Lung (tissue), 12 donors: ENCODE measurements around the gene NKPD1. TPM values are rescaled to one million over a fixed set of nuclear protein-coding genes. Genes with fewer than 3 reads are reported as not detected.

Experiments used
- ATAC-seq: fragments of 200-7000 bp; cut with Tn5 transposase; one replicate; pipeline ENCODE4 v1.9.1; 2020; ENCODE audit warnings: moderate number of reproducible peaks; ENCODE audit not compliant: insufficient read depth, low FRiP score
- DNase-seq, 3 donors: peaks; one replicate each; pipeline ENCODE4 v3.0.0-alpha.2; 2013 to 2017
- H3K27ac ChIP-seq, 2 donors: one replicate each; pipeline ENCODE4 v1.5.1; 2013; ENCODE audit warnings: mild to moderate bottlenecking in 2 of 2, moderate library complexity in 2 of 2, control low read depth in 1 of 2, inconsistent platforms in 1 of 2, low read depth in 1 of 2, low read length in 1 of 2
- H3K27me3 ChIP-seq, 3 donors: one replicate each; pipeline ENCODE4 v1.5.1; 2013; ENCODE audit warnings: low read length in 2 of 3; ENCODE audit not compliant: control insufficient read depth in 3 of 3, insufficient read depth in 3 of 3
- H3K36me3 ChIP-seq, 4 donors: one replicate each; pipeline ENCODE4 v1.5.1; 2013; ENCODE audit warnings: low read length in 4 of 4, mild to moderate bottlenecking in 1 of 4, moderate library complexity in 1 of 4; ENCODE audit not compliant: control insufficient read depth in 4 of 4, insufficient read depth in 4 of 4
- H3K4me1 ChIP-seq, 5 donors: one replicate each; pipeline ENCODE4 v1.5.1; 2013; ENCODE audit warnings: low read length in 5 of 5, mild to moderate bottlenecking in 2 of 5, moderate library complexity in 1 of 5; ENCODE audit not compliant: control insufficient read depth in 5 of 5, insufficient read depth in 5 of 5
- H3K4me3 ChIP-seq: one replicate; pipeline ENCODE4 v1.5.1; 2013; ENCODE audit warnings: mild to moderate bottlenecking, control low read depth, moderate library complexity
- H3K9ac ChIP-seq, 2 donors: one replicate each; pipeline ENCODE4 v1.5.1; 2013; ENCODE audit warnings: low read length in 2 of 2, control low read depth in 1 of 2; ENCODE audit not compliant: insufficient read depth in 1 of 2
- H3K9me3 ChIP-seq, 4 donors: one replicate each; pipeline ENCODE4 v1.5.1; 2013; ENCODE audit warnings: low read length in 3 of 4, mild to moderate bottlenecking in 1 of 4, moderate library complexity in 1 of 4; ENCODE audit not compliant: control insufficient read depth in 4 of 4, insufficient read depth in 3 of 4
- CTCF ChIP-seq: IDR thresholded peaks from 2 replicates; pipeline ENCODE4 v1.5.1; 2012; ENCODE audit warnings: mild to moderate bottlenecking; ENCODE audit errors: control extremely low read depth, extremely low read depth
- WGBS, 2 donors: extraction: QIAGEN DNeasy Blood & Tissue Kit; methylation state at CpG; one replicate each; pipeline ENCODE4 v1.1.7; 2013; 5-methylcytosine and 5-hydroxymethylcytosine counted together
- polyA plus RNA-seq, 2 donors: library from polyadenylated mRNA; stranded (reverse); fragments of 200-250 nt; gene quantifications; one replicate each; pipeline ENCODE4 v1.2.1, GENCODE V29; 2013
- total RNA-seq, 2 donors: library from RNA; depleted of rRNA in 1 of 2; stranded (reverse); fragments of >200 nt in 1 of 2; gene quantifications; one replicate each; pipeline ENCODE4 v1.2.1, GENCODE V29; 2014 to 2021
- donor health status: control.
- donor health status: control.
- donor health status: Bipolar disorder and iron deficiency.
- donor health status: healthy.
- donor health status: DM: yes; HTN: yes; CAD: no.

NKPD1 gene
- total and polyA plus RNA-seq, 4 donors: 0.06 to 0.08 (median 0.07) TPM; not detected in 1

- peaks cover 0 to 11% (median 4%) of the 10 kb centered on the region in 5 donors for H3K4me1 ChIP-seq
- TF ChIP-seq CTCF: no peak
- no peak overlapping the region for H3K27ac ChIP-seq
- H3K4me3 ChIP-seq: no peak overlapping the region
- no peak overlapping the region for H3K9ac ChIP-seq
- WGBS, 2 donors: 84 to 89% methylated on average over 8 of the region's 8 CpGs
- DNase-seq (no peak), ATAC-seq (no peak)
- H3K36me3 ChIP-seq: peaks cover 0 to 45% (median 11%) of the 10 kb centered on the region in 4 donors
- no peaks in the 10 kb centered on the region for H3K27me3 ChIP-seq
- no peaks in the 10 kb centered on the region for H3K9me3 ChIP-seq
Measured at GRCh38 chr19:45140144-45140503, 20.7 kb downstream of the NKPD1 start.

- no peak overlapping the region for H3K4me3 ChIP-seq
- H3K9ac ChIP-seq: no peak overlapping the region
- H3K4me1 ChIP-seq: peaks cover 0 to 11% (median 4%) of the 10 kb centered on the region in 5 donors
- no peaks in the 10 kb centered on the region for H3K27me3 ChIP-seq
- no peak overlapping the region for H3K27ac ChIP-seq
- no peak for TF ChIP-seq CTCF
- no peaks in the 10 kb centered on the region for H3K9me3 ChIP-seq
- ATAC-seq (no peak), DNase-seq (no peak)
- 95 to 97% methylated on average over 24 of the region's 24 CpGs for WGBS, 2 donors
- peaks cover 0 to 39% (median 11%) of the 10 kb centered on the region in 4 donors for H3K36me3 ChIP-seq
Measured at GRCh38 chr19:45139286-45140143, 21.3 kb downstream of the NKPD1 start.

GRCh38 chr19:45138303-45138751 lies 22.5 kb downstream of the NKPD1 start:
- no peaks in the 10 kb centered on the region for H3K9me3 ChIP-seq
- peaks cover 0 to 11% (median 4%) of the 10 kb centered on the region in 5 donors for H3K4me1 ChIP-seq
- H3K9ac ChIP-seq: no peak overlapping the region
- peaks cover 0 to 32% (median 10%) of the 10 kb centered on the region in 4 donors for H3K36me3 ChIP-seq
- H3K27me3 ChIP-seq: no peaks in the 10 kb centered on the region
- H3K4me3 ChIP-seq: no peak overlapping the region
- WGBS, 2 donors: 84 to 93% methylated on average over 10 to 11 of the region's 11 CpGs
- no peak for TF ChIP-seq CTCF
- ATAC-seq: no peak
- no peak for DNase-seq
- no peak overlapping the region for H3K27ac ChIP-seq
